Measurements from ENCODE around the gene LRRC53.

The LRRC53 gene

DNA sequence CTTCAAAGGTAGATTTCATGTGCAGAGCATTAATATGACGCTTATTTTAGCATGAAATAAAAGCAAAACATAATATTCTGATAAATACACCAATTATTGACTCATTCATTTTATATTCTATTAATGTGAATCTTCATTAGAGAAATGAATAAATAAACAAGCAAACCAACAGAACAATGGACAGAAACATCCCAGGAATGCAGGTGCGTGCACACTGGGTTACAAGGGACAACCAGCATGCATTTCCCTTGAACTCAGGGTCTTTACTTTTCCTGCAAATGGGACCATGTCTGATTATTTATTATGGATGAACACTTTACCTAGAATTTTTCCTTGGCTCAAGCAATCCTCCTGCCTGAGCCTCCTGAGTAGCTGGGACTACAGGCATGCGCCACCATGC is 13.5 kb downstream of the LRRC53 start:
- no peak for DNase-seq (ENCODE audit: low read depth)
- TF ChIP-seq, protein P1, sequence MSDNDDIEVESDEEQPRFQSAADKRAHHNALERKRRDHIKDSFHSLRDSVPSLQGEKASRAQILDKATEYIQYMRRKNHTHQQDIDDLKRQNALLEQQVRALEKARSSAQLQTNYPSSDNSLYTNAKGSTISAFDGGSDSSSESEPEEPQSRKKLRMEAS (IDR thresholded peaks at IDR 0.05; ENCODE audit: low read depth, low read length), result no peak
- TF ChIP-seq, protein P2, sequence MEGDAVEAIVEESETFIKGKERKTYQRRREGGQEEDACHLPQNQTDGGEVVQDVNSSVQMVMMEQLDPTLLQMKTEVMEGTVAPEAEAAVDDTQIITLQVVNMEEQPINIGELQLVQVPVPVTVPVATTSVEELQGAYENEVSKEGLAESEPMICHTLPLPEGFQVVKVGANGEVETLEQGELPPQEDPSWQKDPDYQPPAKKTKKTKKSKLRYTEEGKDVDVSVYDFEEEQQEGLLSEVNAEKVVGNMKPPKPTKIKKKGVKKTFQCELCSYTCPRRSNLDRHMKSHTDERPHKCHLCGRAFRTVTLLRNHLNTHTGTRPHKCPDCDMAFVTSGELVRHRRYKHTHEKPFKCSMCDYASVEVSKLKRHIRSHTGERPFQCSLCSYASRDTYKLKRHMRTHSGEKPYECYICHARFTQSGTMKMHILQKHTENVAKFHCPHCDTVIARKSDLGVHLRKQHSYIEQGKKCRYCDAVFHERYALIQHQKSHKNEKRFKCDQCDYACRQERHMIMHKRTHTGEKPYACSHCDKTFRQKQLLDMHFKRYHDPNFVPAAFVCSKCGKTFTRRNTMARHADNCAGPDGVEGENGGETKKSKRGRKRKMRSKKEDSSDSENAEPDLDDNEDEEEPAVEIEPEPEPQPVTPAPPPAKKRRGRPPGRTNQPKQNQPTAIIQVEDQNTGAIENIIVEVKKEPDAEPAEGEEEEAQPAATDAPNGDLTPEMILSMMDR (IDR thresholded peaks at IDR 0.05; ENCODE audit: low read depth, low read length), result no peak
- TF ChIP-seq MYC (IDR thresholded peaks at IDR 0.05; ENCODE audit: low read depth, low read length) (no peak), POLR2A (IDR thresholded peaks at IDR 0.05; ENCODE audit: extremely low read depth, insufficient read length) (no peak)
- H3K4me3 ChIP-seq (ENCODE audit: low read depth, low read length), result no peak overlapping the region

DNA sequence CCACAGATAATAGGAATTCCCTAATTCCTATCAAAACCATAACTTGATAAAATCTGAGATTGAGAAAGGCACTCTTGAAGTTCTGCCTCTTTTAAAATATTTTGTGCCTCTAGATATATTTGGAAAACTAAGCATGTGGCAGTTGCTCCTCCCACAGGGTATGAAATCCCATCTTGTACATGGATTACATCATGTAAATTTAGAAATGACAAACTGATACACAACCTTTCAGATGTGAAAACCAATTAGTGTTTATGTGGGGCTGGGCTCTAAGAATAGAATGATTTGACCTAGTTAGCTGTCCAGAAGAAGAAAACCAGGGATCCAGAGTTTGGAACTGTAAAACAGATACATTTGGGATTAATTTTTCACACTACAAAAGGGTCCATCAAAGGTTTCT is 15.7 kb downstream of the LRRC53 start:
- no peak for DNase-seq (ENCODE audit: low read depth)
- TF ChIP-seq, protein P2 (IDR thresholded peaks at IDR 0.05; ENCODE audit: low read depth, low read length), result no peak
- TF ChIP-seq POLR2A (IDR thresholded peaks at IDR 0.05; ENCODE audit: extremely low read depth, insufficient read length) (no peak), MYC (IDR thresholded peaks at IDR 0.05; ENCODE audit: low read depth, low read length) (no peak)
- TF ChIP-seq, protein P1 (IDR thresholded peaks at IDR 0.05; ENCODE audit: low read depth, low read length), result no peak
- H3K4me3 ChIP-seq (ENCODE audit: low read depth, low read length), result no peak overlapping the region

DNA sequence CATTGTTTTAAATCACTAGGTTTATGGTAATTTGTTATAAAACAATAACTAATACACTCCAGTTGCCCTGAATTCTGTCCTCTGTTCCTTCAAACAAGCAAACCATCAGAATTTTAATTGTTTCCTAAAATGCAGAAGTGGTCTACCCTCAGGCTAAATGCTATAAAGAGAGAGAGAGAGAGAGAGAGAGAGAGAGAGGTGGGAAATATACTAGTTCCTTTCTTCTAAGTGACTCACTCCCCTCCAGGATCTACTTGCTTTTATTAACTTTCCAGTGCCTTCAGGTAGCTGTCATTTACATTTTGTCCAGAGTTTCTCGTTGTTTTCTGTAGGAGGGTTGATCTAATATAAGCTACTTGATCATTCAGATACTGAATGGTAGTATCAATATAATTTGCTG is 26.4 kb downstream of the LRRC53 start:
- peak; percentile 33 for DNase-seq (ENCODE audit: low read depth)
- TF ChIP-seq, protein P2 (IDR thresholded peaks at IDR 0.05; ENCODE audit: low read depth, low read length), result no peak
- TF ChIP-seq, protein P1 (IDR thresholded peaks at IDR 0.05; ENCODE audit: low read depth, low read length), result no peak
- TF ChIP-seq MYC (IDR thresholded peaks at IDR 0.05; ENCODE audit: low read depth, low read length) (no peak), POLR2A (IDR thresholded peaks at IDR 0.05; ENCODE audit: extremely low read depth, insufficient read length) (no peak)
- H3K4me3 ChIP-seq (ENCODE audit: low read depth, low read length), result no peak overlapping the region

DNA sequence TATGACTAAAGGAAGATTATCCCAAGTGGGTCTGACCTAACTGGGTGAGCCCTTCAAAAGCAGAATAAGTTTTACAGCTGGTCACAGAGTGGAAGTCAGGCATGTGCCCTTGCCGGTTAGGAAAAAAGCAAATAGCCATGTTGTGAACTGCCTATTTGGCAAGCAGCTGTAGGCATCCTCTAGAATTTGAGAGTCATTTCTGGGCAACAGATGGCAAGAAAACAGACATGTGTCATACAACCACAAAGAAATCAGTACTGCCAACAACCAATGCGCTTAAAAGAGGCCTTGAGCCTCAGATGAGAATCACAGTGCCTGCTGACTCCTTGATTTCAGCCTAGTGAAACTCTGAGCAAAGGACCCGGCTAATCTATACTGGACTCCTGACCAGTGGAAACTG is 26.8 kb downstream of the LRRC53 start:
- H3K4me3 ChIP-seq (ENCODE audit: low read depth, low read length), result no peak overlapping the region
- DNase-seq (ENCODE audit: low read depth), result no peak
- TF ChIP-seq, protein P1 (IDR thresholded peaks at IDR 0.05; ENCODE audit: low read depth, low read length), result no peak

DNA sequence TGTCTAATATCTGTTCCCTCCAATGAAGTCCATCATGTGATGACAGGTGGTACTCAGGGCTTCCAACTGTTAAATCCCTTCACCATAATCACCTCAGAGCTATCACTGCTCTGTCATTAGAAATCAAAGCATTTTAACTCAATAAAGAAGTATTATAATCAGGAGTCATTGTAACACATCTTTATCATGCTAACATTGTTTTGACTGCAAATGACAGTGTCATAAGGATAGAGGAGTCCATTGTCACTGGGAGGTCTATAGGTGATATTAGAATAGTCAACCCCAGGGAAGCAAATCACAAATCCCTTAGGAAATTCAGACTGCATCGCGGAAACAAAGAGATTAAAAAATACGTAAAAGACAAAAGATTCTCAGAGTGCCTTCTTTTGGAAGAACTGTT is 30.8 kb downstream of the LRRC53 start:
- no peak for DNase-seq (ENCODE audit: low read depth)
- TF ChIP-seq MYC (IDR thresholded peaks at IDR 0.05; ENCODE audit: low read depth, low read length), result no peak
- no peak overlapping the region for H3K4me3 ChIP-seq (ENCODE audit: low read depth, low read length)

DNA sequence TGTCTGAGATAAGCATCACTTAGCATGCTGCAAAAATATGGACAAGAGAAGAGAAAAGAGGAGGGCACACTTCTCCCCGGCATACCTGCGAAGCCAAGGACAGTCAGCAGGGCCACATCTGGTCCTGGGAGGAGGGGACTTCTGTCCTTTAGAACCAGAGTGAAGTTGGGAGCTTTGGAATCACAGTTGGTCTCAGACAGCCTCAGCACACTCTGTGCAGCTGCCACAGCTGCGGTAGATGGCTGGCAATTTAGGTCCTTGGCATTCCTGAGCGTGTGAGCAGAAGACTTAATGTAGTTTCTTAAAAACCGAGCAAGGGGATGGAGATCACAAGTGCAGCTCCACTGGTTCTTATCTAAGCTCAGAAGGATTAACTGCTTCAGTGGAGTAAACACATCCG is 32.3 kb downstream of the LRRC53 start:
- H3K4me3 ChIP-seq (ENCODE audit: low read depth, low read length), result no peak overlapping the region
- TF ChIP-seq, protein P2 (IDR thresholded peaks at IDR 0.05; ENCODE audit: low read depth, low read length), result no peak
- TF ChIP-seq MYC (IDR thresholded peaks at IDR 0.05; ENCODE audit: low read depth, low read length), result no peak
- TF ChIP-seq POLR2A (IDR thresholded peaks at IDR 0.05; ENCODE audit: extremely low read depth, insufficient read length), result no peak
- TF ChIP-seq, protein P1 (IDR thresholded peaks at IDR 0.05; ENCODE audit: low read depth, low read length), result no peak
- no peak for DNase-seq (ENCODE audit: low read depth)

DNA sequence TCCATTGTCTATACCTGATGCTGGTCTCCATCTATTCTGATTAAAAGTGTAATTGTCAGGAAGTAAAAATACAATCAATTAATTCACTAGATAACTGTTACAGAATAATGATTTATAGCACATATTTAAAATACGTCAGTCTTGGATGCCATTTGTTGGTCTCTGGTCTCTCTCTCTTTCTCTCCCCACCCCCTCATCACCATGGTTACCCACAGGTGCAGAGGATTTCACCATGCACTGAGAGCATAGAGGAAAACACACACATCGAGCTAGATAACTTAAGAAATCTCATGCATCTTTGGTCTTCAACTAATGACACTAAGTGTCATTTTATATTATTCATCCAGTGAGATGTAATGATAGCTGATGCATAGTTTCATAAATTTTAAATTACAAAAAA is 33.4 kb downstream of the LRRC53 start:
- H3K4me3 ChIP-seq (ENCODE audit: low read depth, low read length), result no peak overlapping the region
- TF ChIP-seq, protein P2 (IDR thresholded peaks at IDR 0.05; ENCODE audit: low read depth, low read length), result no peak
- no peak for DNase-seq (ENCODE audit: low read depth)

All from NB4 (cell line).